ENCODE data around the gene MAP1B.

DNA sequence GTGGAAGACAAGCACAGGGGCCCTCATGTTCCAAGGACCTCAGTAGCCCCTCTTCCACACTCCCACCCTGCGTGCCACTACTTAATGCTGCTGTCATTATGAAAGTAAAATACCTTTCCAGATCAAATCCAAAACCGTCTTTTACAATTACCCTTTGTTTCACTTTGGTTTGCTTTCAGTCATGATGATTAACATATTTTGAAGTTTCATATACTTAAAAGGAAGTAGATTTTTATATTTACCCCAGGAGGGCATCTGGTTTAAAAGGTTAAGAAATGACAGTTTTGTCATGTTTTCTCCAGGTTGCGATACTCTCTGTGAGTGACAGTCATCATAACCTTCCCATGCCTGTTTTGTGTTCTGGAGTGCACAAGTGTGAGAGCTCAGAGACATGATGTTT is 13.5 kb upstream of the MAP1B start:
- TF ChIP-seq, protein P1, sequence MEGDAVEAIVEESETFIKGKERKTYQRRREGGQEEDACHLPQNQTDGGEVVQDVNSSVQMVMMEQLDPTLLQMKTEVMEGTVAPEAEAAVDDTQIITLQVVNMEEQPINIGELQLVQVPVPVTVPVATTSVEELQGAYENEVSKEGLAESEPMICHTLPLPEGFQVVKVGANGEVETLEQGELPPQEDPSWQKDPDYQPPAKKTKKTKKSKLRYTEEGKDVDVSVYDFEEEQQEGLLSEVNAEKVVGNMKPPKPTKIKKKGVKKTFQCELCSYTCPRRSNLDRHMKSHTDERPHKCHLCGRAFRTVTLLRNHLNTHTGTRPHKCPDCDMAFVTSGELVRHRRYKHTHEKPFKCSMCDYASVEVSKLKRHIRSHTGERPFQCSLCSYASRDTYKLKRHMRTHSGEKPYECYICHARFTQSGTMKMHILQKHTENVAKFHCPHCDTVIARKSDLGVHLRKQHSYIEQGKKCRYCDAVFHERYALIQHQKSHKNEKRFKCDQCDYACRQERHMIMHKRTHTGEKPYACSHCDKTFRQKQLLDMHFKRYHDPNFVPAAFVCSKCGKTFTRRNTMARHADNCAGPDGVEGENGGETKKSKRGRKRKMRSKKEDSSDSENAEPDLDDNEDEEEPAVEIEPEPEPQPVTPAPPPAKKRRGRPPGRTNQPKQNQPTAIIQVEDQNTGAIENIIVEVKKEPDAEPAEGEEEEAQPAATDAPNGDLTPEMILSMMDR (conservative IDR thresholded peaks at IDR 0.05 in 1 of 2, IDR thresholded peaks at IDR 0.05 in 1 of 2; ENCODE audit: extremely low read depth in 1 of 2, insufficient read depth in 1 of 2, low read depth in 1 of 2, low read length in 2 of 2), result no peak
- TF ChIP-seq EZH2 (IDR thresholded peaks at IDR 0.05; ENCODE audit: borderline replicate concordance, low read length), result no peak

Measured in mammary epithelial cell (primary cell).